Skeletal muscle tissue (tissue), 4 donors: ENCODE measurements around the gene MFSD11. TPM values are rescaled to one million over a fixed set of nuclear protein-coding genes. Genes with fewer than 3 reads are reported as not detected.

ENCODE experiments used
- H3K27ac ChIP-seq: one replicate; pipeline ENCODE4 v1.7.0; 2013; ENCODE audit warnings: mild to moderate bottlenecking, low read depth, low read length, inconsistent platforms
- H3K27me3 ChIP-seq, 3 donors: one replicate each; pipeline ENCODE4 v1.7.0; 2013; ENCODE audit warnings: low read length in 3 of 3; ENCODE audit not compliant: control insufficient read depth in 3 of 3, insufficient read depth in 3 of 3
- H3K36me3 ChIP-seq, 3 donors: one replicate each; pipeline ENCODE4 v1.7.0; 2013; ENCODE audit warnings: low read length in 3 of 3; ENCODE audit not compliant: control insufficient read depth in 3 of 3, insufficient read depth in 3 of 3
- H3K4me1 ChIP-seq, 3 donors: one replicate each; pipeline ENCODE4 v1.7.0; 2013; ENCODE audit warnings: low read length in 3 of 3, mild to moderate bottlenecking in 3 of 3; ENCODE audit not compliant: control insufficient read depth in 3 of 3, insufficient read depth in 3 of 3
- H3K4me3 ChIP-seq, 3 donors: one replicate each; pipeline ENCODE4 v1.7.0; 2013; ENCODE audit warnings: low read length in 3 of 3
- H3K9ac ChIP-seq, 3 donors: one replicate each; pipeline ENCODE4 v1.7.0; 2013; ENCODE audit warnings: low read length in 3 of 3, mild to moderate bottlenecking in 3 of 3, moderate library complexity in 2 of 3, low read depth in 1 of 3
- H3K9me3 ChIP-seq, 3 donors: one replicate each; pipeline ENCODE4 v1.7.0; 2013; ENCODE audit warnings: low read length in 3 of 3; ENCODE audit not compliant: control insufficient read depth in 3 of 3
- total RNA-seq: library from RNA; depleted of rRNA; stranded (reverse); fragments of >200 nt; gene quantifications from one replicate; pipeline ENCODE4 v1.2.3, GENCODE V29; 2014
- donor health status: Osteomylitis.

MFSD11 gene
- total RNA-seq, 1 donor from 2014 or later = 76.7 TPM

- peaks cover 10 to 31% (median 28%) of the 10 kb centered on the region in 3 donors for H3K36me3 ChIP-seq
Observed at GRCh38 chr17:76747716-76748363, 9.9 kb downstream of the MFSD11 start.

GRCh38 chr17:76748657-76749056 is 10.7 kb downstream of the MFSD11 start:
- H3K27ac ChIP-seq = peak overlapping the region; percentile 73

More at GRCh38 chr17:76747716-76748363, 9.9 kb downstream of the MFSD11 start:
- Histone ChIP-seq H3K27me3 (no peaks in the 10 kb centered on the region), H3K9me3 (no peaks in the 10 kb centered on the region), H3K9ac (peak overlapping the region in 2 of 3 donors; percentile 14 to 38), H3K27ac (peak overlapping the region; percentile 73), H3K4me1 (peaks cover under 1 to 10% (median 7%) of the 10 kb centered on the region in 3 donors), H3K4me3 (no peak overlapping the region)

GRCh38 chr17:76751416-76751993 is 13.6 kb downstream of the MFSD11 start:
- Histone ChIP-seq H3K36me3 (peaks cover 16 to 22% (median 19%) of the 10 kb centered on the region in 3 donors), H3K4me1 (peaks cover 0 to 7% (median 0%) of the 10 kb centered on the region in 3 donors), H3K9me3 (no peaks in the 10 kb centered on the region), H3K4me3 (no peak overlapping the region), H3K9ac (no peak overlapping the region), H3K27ac (no peak overlapping the region), H3K27me3 (no peaks in the 10 kb centered on the region)

More at GRCh38 chr17:76748657-76749056, 10.7 kb downstream of the MFSD11 start:
- Histone ChIP-seq H3K4me1 (peaks cover 0 to 9% (median 2%) of the 10 kb centered on the region in 3 donors), H3K36me3 (peaks cover 13 to 35% (median 33%) of the 10 kb centered on the region in 3 donors), H3K4me3 (no peak overlapping the region), H3K9me3 (no peaks in the 10 kb centered on the region), H3K27me3 (no peaks in the 10 kb centered on the region), H3K9ac (no peak overlapping the region)

- Histone ChIP-seq H3K27me3 (no peaks in the 10 kb centered on the region), H3K4me1 (peaks cover 0 to 7% (median 0%) of the 10 kb centered on the region in 3 donors), H3K4me3 (no peak overlapping the region), H3K36me3 (peaks cover 14 to 24% (median 18%) of the 10 kb centered on the region in 3 donors), H3K9ac (no peak overlapping the region), H3K9me3 (no peaks in the 10 kb centered on the region), H3K27ac (no peak overlapping the region)
Observed at GRCh38 chr17:76752006-76752405, 14.1 kb downstream of the MFSD11 start.

- Histone ChIP-seq H3K4me1 (peaks cover 0 to under 1% (median 0%) of the 10 kb centered on the region in 3 donors), H3K27ac (no peak overlapping the region), H3K27me3 (no peaks in the 10 kb centered on the region), H3K9me3 (no peaks in the 10 kb centered on the region), H3K36me3 (peaks cover 20 to 30% (median 28%) of the 10 kb centered on the region in 3 donors), H3K9ac (no peak overlapping the region), H3K4me3 (no peak overlapping the region)
Observed at GRCh38 chr17:76753061-76753961, 15.4 kb downstream of the MFSD11 start.

GRCh38 chr17:76755285-76755684 is 17.4 kb downstream of the MFSD11 start:
- Histone ChIP-seq H3K36me3 (peaks cover 20 to 32% (median 27%) of the 10 kb centered on the region in 3 donors), H3K27ac (no peak overlapping the region), H3K9me3 (no peaks in the 10 kb centered on the region), H3K27me3 (no peaks in the 10 kb centered on the region), H3K9ac (no peak overlapping the region), H3K4me3 (no peak overlapping the region), H3K4me1 (no peaks in the 10 kb centered on the region)

GRCh38 chr17:76757256-76757655 is 19.3 kb downstream of the MFSD11 start:
- Histone ChIP-seq H3K36me3 (peaks cover 20 to 30% (median 29%) of the 10 kb centered on the region in 3 donors), H3K27ac (no peak overlapping the region), H3K4me3 (no peak overlapping the region), H3K4me1 (no peaks in the 10 kb centered on the region), H3K9ac (no peak overlapping the region), H3K9me3 (no peaks in the 10 kb centered on the region), H3K27me3 (no peaks in the 10 kb centered on the region)

- Histone ChIP-seq H3K36me3 (peaks cover 18 to 26% (median 23%) of the 10 kb centered on the region in 3 donors), H3K4me1 (no peaks in the 10 kb centered on the region), H3K9me3 (no peaks in the 10 kb centered on the region), H3K4me3 (no peak overlapping the region), H3K27me3 (no peaks in the 10 kb centered on the region), H3K9ac (no peak overlapping the region), H3K27ac (no peak overlapping the region)
Observed at GRCh38 chr17:76758570-76758969, 20.7 kb downstream of the MFSD11 start.

- no peaks in the 10 kb centered on the region for H3K9me3 ChIP-seq
- no peak overlapping the region for H3K27ac ChIP-seq
- no peaks in the 10 kb centered on the region for H3K27me3 ChIP-seq
- no peak overlapping the region for H3K9ac ChIP-seq
- no peak overlapping the region for H3K4me3 ChIP-seq
- peaks cover 34 to 61% (median 45%) of the 10 kb centered on the region in 3 donors for H3K36me3 ChIP-seq
- no peaks in the 10 kb centered on the region for H3K4me1 ChIP-seq
Observed at GRCh38 chr17:76772842-76773525, 35.1 kb downstream of the MFSD11 start.
